Measurements from ENCODE around the gene TUBA4B.
A peak's percentile ranks its signal among the peaks of the same experiment; 100 is the strongest.

Gene TUBA4B

GRCh38 chr2:219269362-219270054 lies 16.5 kb downstream of the TUBA4B start:
- H3K9me3 Mint-ChIP-seq: no peaks in the 10 kb centered on the region
- TF ChIP-seq CTCF (IDR thresholded peaks at IDR 0.05): no peak
- peaks cover 46% of the 10 kb centered on the region for H3K27me3 Mint-ChIP-seq (ENCODE audit: low read depth, poor library complexity)
- no peak overlapping the region for H3K27ac Mint-ChIP-seq
- DNase-seq: no peak
- H3K36me3 Mint-ChIP-seq (ENCODE audit: low read depth): no peaks in the 10 kb centered on the region
- H3K4me3 Mint-ChIP-seq: no peak overlapping the region
- peaks cover 3% of the 10 kb centered on the region for H3K4me1 Mint-ChIP-seq

- no peak for DNase-seq
- TF ChIP-seq CTCF (IDR thresholded peaks at IDR 0.05): no peak
- Mint-ChIP-seq H3K4me3 (no peak overlapping the region), H3K27ac (peak overlapping the region; percentile 59), H3K27me3 (ENCODE audit: low read depth, poor library complexity) (peaks cover 41% of the 10 kb centered on the region), H3K9me3 (no peaks in the 10 kb centered on the region), H3K36me3 (ENCODE audit: low read depth) (no peaks in the 10 kb centered on the region), H3K4me1 (peaks cover 9% of the 10 kb centered on the region)
These were observed 17.0 kb downstream of the TUBA4B start for GRCh38 chr2:219270055-219270372.

GRCh38 chr2:219271021-219271420 lies 18.0 kb downstream of the TUBA4B start:
- Mint-ChIP-seq H3K27ac (no peak overlapping the region), H3K9me3 (no peaks in the 10 kb centered on the region), H3K4me1 (peaks cover 9% of the 10 kb centered on the region), H3K27me3 (ENCODE audit: low read depth, poor library complexity) (peaks cover 40% of the 10 kb centered on the region), H3K4me3 (no peak overlapping the region), H3K36me3 (ENCODE audit: low read depth) (no peaks in the 10 kb centered on the region)
- no peak for TF ChIP-seq CTCF (IDR thresholded peaks at IDR 0.05)
- DNase-seq: no peak

GRCh38 chr2:219272356-219272755 lies 19.3 kb downstream of the TUBA4B start:
- Mint-ChIP-seq H3K9me3 (no peaks in the 10 kb centered on the region), H3K4me1 (peaks cover 11% of the 10 kb centered on the region), H3K4me3 (no peak overlapping the region), H3K36me3 (ENCODE audit: low read depth) (no peaks in the 10 kb centered on the region), H3K27ac (no peak overlapping the region), H3K27me3 (ENCODE audit: low read depth, poor library complexity) (peaks cover 40% of the 10 kb centered on the region)
- DNase-seq: no peak
- no peak for TF ChIP-seq CTCF (IDR thresholded peaks at IDR 0.05)

- Mint-ChIP-seq H3K36me3 (ENCODE audit: low read depth) (no peaks in the 10 kb centered on the region), H3K27ac (no peak overlapping the region), H3K4me3 (no peak overlapping the region), H3K9me3 (no peaks in the 10 kb centered on the region), H3K27me3 (ENCODE audit: low read depth, poor library complexity) (peaks cover 39% of the 10 kb centered on the region), H3K4me1 (peaks cover 17% of the 10 kb centered on the region)
- DNase-seq: no peak
- TF ChIP-seq CTCF (IDR thresholded peaks at IDR 0.05): no peak
These were observed 20.0 kb downstream of the TUBA4B start for GRCh38 chr2:219272995-219273394.

GRCh38 chr2:219273937-219274336 lies 20.9 kb downstream of the TUBA4B start:
- H3K27ac Mint-ChIP-seq: no peak overlapping the region
- no peak for TF ChIP-seq CTCF (IDR thresholded peaks at IDR 0.05)
- DNase-seq: no peak
- no peaks in the 10 kb centered on the region for H3K9me3 Mint-ChIP-seq
- H3K4me1 Mint-ChIP-seq: peaks cover 27% of the 10 kb centered on the region
- H3K36me3 Mint-ChIP-seq (ENCODE audit: low read depth): no peaks in the 10 kb centered on the region
- no peak overlapping the region for H3K4me3 Mint-ChIP-seq
- peaks cover 29% of the 10 kb centered on the region for H3K27me3 Mint-ChIP-seq (ENCODE audit: low read depth, poor library complexity)

Measured in nephron progenitor cell (in vitro differentiated cells).